Prostate gland (tissue), 2 donors: ENCODE data around the gene CDK10.

Source experiments
- POLR2A ChIP-seq: fragments of 450-650 bp; IDR thresholded peaks from one replicate; pipeline ENCODE4 v1.6.1; 2016; ENCODE audit warnings: antibody characterized with exemption, mild to moderate bottlenecking
- POLR2AphosphoS5 ChIP-seq: sonication (generic); formaldehyde crosslinking; IDR thresholded peaks from one replicate; pipeline ENCODE4 v1.6.1; 2017; ENCODE audit warnings: antibody characterized with exemption
- TF ChIP-seq, protein P1 (sequence below), 4 experiments: fragments of 200-600 bp in 2 of 4; fragments of 450-650 bp in 2 of 4; sonication (generic) in 2 of 4; IDR thresholded peaks; 1 replicate in 3 of 4; 2 replicates in 1 of 4; pipeline ENCODE4 v1.5.1; 2016 to 2019; ENCODE audit warnings: antibody characterized with exemption in 4 of 4, mild to moderate bottlenecking in 2 of 4, moderate library complexity in 2 of 4

GRCh38 chr16:89707695-89708094 is 21.2 kb downstream of the CDK10 start:
- TF ChIP-seq POLR2A = no peak
- TF ChIP-seq POLR2AphosphoS5 = no peak
- TF ChIP-seq, protein P1, sequence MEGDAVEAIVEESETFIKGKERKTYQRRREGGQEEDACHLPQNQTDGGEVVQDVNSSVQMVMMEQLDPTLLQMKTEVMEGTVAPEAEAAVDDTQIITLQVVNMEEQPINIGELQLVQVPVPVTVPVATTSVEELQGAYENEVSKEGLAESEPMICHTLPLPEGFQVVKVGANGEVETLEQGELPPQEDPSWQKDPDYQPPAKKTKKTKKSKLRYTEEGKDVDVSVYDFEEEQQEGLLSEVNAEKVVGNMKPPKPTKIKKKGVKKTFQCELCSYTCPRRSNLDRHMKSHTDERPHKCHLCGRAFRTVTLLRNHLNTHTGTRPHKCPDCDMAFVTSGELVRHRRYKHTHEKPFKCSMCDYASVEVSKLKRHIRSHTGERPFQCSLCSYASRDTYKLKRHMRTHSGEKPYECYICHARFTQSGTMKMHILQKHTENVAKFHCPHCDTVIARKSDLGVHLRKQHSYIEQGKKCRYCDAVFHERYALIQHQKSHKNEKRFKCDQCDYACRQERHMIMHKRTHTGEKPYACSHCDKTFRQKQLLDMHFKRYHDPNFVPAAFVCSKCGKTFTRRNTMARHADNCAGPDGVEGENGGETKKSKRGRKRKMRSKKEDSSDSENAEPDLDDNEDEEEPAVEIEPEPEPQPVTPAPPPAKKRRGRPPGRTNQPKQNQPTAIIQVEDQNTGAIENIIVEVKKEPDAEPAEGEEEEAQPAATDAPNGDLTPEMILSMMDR (IDR thresholded peaks at IDR 0.05) = no peak
